COLO668 (cell line): ENCODE data around the gene CLIC6.

ENCODE experiments used
- DNase-seq: peaks from one replicate; lab custom pipeline; 2025; ENCODE audit not compliant: unreplicated experiment; lab: John Stamatoyannopoulos, UW

Gene CLIC6

DNA sequence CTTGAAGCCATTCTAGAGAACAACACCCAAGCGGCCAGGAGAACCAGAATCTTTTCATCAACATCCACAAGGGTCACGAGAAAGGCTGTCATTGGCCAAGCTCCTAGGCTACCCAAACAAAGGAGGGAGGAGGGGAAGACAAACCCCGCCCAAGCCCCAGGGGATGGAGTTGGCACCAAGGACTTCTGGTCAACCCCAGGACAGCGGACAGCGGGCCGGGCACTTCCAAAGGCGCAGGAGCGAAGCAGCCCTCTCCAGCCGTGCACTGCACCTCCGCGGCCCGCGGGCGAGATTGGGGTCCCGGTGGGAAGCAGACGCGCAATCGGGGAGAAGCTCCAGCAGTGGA lies at the start of gene CLIC6:
TSS of gene CLIC6 (plus strand) at position 192 of the 346 bp plus-strand sequence. CDS start 395 bp downstream, outside the sequence.
- DNase-seq, result no peak

DNA sequence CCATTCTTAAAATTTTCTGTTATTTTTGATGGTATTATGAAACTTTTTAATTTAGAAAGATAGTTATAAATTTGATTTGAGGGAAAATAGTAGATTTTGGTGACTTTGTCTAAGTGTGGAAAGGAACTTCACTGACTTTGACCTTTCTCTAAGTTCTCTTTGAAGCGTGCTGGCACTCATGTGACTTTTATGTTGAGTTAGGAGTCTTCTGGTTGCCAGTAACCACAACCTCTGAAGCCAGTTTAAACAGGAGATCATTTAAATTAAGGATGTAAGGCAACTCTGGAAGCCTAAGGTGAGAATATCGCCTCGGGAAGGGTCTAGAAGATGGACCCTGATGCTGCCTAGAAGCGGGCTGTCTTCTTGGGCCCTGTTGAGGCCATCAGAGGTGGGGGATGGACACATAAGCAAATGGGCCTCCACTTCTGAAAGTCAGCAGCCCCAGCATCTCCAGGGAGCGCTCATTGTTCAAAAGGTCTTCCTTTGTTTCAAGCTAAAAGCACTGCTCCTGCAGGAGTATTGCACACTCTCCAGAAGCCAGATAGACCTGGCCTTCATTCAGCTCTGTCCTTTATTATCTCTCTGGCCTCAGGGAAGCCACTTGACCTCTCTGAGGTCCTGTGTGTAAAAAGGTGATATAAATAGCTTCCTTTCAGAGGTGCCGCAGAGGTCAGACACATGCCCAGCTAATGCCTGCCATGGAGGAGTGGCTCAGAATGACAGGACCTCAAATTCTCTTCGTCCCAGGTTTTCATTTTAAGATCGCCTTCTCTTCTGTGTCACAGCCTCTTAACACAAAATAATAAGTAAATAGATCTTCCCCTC lies 48.7 kb upstream of the CLIC6 start:
- DNase-seq, result no peak

GRCh38 chr21:34621434-34622350 lies 47.1 kb upstream of the CLIC6 start:
- DNase-seq, result no peak

DNA sequence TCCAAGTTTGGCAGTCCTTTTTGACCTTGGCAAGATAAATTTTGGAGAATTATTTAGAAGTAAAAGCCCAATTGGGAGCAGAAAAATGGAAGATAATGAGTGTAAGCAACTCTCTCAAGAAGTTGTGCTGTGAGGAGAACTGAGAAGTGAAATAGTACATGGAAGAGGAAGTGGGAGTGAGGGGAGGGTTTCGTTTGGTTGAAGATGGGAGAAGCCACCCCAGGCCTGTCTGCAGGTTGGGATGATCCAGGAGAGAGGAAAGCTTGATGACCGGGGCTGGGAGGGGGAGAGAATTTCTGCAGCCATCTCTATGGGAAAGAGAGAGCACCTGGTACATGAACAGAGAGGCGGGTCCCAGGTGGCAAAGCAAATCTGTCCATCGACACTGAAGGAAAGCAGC lies 45.3 kb upstream of the CLIC6 start:
- no peak for DNase-seq

GRCh38 chr21:34625030-34625593 lies 43.7 kb upstream of the CLIC6 start:
- DNase-seq, result no peak

GRCh38 chr21:34626131-34626530 lies 42.7 kb upstream of the CLIC6 start:
- no peak for DNase-seq

DNA sequence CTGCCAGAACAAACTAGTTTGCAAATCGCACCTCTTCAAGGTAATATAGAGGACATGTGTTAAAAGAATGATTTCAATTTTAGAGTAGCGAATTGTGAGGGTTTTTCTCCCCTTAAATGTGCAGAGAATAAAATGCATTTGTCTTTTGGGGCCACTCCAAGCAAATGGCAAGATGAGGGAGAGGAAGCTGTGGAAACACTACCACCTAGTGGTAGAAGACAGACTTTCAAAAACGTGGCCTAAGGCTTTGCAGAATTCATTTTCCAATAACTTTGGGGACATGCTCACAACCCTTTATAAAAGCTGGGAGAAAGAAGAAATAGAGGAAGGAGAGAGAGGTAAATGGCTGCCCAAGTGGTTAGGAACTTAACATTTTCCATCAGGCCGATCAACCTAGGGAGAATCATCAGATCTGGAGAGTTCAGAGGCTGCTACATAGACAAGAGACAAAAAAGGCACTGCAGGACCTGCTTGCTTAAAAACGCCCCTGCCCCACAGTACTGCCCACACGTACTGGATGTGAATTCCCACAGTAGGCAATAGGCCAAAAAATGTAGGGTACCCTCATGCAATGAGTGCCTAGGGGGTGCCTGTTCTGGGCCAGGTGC lies 38.2 kb upstream of the CLIC6 start:
- DNase-seq, result peak; percentile 46

- no peak for DNase-seq
These were observed 36.3 kb upstream of the CLIC6 start for GRCh38 chr21:34632498-34632897.

GRCh38 chr21:34635307-34635706 lies 33.5 kb upstream of the CLIC6 start:
- DNase-seq, result peak; percentile 18

DNA sequence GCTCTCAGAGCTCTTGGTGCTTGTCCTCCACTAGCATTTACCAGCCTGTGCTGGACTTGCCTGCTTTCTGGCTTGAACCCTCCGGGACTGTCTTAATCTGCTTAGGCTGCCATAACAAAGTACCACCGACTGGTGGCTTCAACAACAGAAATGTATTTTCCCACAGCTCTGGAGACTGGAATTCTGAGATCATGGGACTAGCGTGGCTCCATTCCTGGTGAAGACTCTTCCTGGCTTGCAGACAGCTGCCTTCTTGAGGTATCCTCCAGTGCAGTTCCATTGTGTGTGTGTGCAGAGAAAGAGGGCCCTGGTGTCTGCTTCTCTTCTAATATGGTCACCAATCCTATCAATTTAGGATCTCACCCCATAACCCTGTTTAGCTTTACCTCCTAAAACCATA lies 31.8 kb upstream of the CLIC6 start:
- DNase-seq, result no peak

DNA sequence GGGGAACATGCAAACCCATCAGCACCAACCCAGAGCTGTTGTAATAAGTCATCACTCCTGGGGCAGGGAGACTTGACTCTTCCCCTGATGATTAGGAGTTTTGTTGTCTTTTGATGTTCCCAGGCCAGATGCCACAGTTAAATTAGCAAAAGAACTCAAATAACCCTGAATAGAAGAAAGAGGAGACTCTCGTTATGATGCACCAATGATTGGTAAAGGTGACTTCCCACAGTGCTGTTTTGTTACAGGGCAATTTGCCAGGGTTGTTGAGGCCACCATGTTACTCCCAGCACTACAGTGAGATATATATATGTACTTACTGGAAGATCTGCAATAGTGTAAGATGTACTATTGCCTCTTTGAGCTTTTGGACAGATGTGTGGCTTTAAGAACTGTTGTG lies 29.5 kb upstream of the CLIC6 start:
- no peak for DNase-seq

- no peak for DNase-seq
These were observed 28.7 kb upstream of the CLIC6 start for GRCh38 chr21:34639882-34640788.

GRCh38 chr21:34640858-34641257 lies 27.9 kb upstream of the CLIC6 start:
- DNase-seq, result no peak

DNA sequence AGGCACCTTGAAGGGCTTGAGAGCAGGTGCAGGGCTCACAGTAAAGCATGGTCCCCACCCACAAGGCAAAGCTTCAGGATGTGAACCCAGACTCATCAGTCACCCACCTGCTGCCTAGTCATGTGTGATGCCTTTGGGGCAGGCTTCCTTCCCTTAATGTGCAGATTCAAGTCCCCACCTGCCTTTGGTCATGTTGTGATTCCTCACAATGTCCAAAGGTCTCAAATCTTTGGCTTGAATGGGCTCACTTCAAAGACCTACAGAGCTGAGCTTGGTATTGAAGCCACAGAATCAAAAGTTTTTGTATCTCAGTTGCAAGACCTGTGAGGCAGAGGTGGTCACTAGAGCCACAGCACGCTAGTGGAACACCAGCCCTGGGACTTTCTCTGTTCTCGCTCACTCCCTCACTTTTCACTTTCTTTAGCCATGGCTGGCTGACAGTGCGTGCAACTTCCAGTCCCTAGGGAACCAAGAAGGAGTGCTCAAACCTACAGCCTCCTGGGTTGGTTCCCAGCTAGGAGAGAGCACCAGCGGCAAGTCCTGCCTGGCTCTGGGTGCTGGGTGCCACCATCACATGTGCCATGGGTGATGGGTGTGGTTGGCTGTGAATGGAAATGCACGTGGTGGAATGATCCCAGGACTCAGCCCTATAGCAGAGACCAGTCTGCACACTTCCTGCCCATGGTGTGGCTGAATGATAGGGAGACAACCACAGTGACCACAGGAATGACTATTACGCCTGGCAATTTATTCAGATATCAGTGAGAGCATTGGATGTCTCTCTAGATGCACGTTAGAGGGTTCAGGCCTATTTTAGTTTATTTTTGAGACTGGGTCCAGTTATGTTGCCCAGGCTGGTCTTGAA lies 26.4 kb upstream of the CLIC6 start:
- DNase-seq, result peak; percentile 76

- DNase-seq, result peak; percentile 69
These were observed 24.0 kb upstream of the CLIC6 start for GRCh38 chr21:34644825-34645224.

DNA sequence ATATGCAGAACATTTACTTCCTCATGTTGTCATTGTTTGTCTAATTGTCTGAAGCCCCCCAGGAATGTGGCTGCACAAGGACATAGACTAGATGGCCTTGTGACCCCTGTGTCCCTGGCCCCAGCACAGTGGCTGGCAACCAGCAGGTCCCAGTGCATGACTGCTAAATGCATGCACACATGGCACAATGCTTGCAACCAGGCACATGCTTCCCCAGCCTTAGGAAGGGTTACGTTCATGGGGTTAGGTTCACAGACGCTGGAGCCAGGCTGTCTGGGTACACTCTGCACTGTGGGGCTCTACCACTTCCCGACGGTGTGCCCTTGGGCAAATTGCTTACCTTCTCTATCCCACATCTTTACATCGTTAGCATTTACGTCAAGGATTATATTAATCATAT lies 21.2 kb upstream of the CLIC6 start:
- no peak for DNase-seq

- peak; percentile 84 for DNase-seq
These were observed 20.0 kb upstream of the CLIC6 start for GRCh38 chr21:34648739-34649297.

GRCh38 chr21:34649400-34649799 lies 19.4 kb upstream of the CLIC6 start:
- peak; percentile 58 for DNase-seq

GRCh38 chr21:34650861-34651431 lies 17.8 kb upstream of the CLIC6 start:
- no peak for DNase-seq
